HCT116 (cell line): ENCODE measurements around the gene MYH11. TPM values are rescaled to one million over a fixed set of nuclear protein-coding genes. Genes with fewer than 3 reads are reported as not detected.
A peak's percentile ranks its signal among the peaks of the same experiment; 100 is the strongest.

ENCODE experiments used
- ATAC-seq: fragments of 200-7000 bp; cut with Tn5 transposase; 2 replicates; pipeline ENCODE4 v1.9.1; 2020; ENCODE audit warnings: mild to moderate bottlenecking, moderate library complexity
- BruUV-seq: library from RNA; stranded (reverse); fragments of 400-500 nt; replicated peaks from 2 replicates; lab custom pipeline; 2021; lab: Mats Ljungman, UMichigan
- CTCF ChIA-PET: fragments of 300-600 bp; sonication (Branson Sonifier 250); formaldehyde crosslinking; loops from one replicate; lab custom pipeline; 2021; ENCODE audit warnings: antibody characterized with exemption; lab: Charles Lee
- POLR2A ChIA-PET: fragments of 300-600, 350-600 bp; sonication (Branson Sonifier 250); formaldehyde crosslinking; loops from one replicate; lab custom pipeline; 2021; ENCODE audit warnings: antibody characterized with exemption; lab: Charles Lee
- RAD21 ChIA-PET, 2 experiments: fragments of 300-600 bp; sonication (Branson Sonifier 250); formaldehyde crosslinking; loops; one replicate each; lab custom pipeline; 2023; ENCODE audit warnings: low total read pairs in 2 of 2; ENCODE audit not compliant: uncharacterized antibody in 2 of 2, unreplicated experiment in 2 of 2, low non-redundant PET in 1 of 2; lab: Charles Lee
- DNase-seq: peaks from one replicate; pipeline ENCODE4 v3.0.0-alpha.2; 2010; ENCODE audit warnings: low read depth, low spot score
- H2AFZ ChIP-seq: fragments of 200-600 bp; shearing (Covaris generic), sonication (generic); 2 replicates; pipeline ENCODE4 v1.6.1; 2017; ENCODE audit warnings: low read depth, mixed run types, mixed read lengths, antibody characterized with exemption, low read length; ENCODE audit not compliant: poor library complexity, severe bottlenecking
- H3K27ac ChIP-seq: 2 replicates; pipeline ENCODE4 v1.5.1; 2012; ENCODE audit warnings: low read depth, low read length
- H3K27me3 ChIP-seq: fragments of 200-600 bp; sonication (generic); 2 replicates; pipeline ENCODE4 v1.6.1; 2016; ENCODE audit warnings: mixed run types, low read length, mixed read lengths; ENCODE audit not compliant: insufficient read depth
- H3K36me3 ChIP-seq, 2 experiments: fragments of 200-500 bp in 1 of 2; fragments of 200-600 bp in 1 of 2; sonication (Bioruptor generic) in 1 of 2; sonication (generic) in 1 of 2; 2 replicates each; pipeline versions ENCODE4 v1.5.1 to v1.6.1; 2014 to 2016; ENCODE audit warnings: low read length in 2 of 2, inconsistent platforms in 1 of 2, mixed read lengths in 1 of 2, mixed run types in 1 of 2; ENCODE audit not compliant: insufficient read depth in 2 of 2, control insufficient read depth in 1 of 2
- H3K4me1 ChIP-seq, 2 experiments: fragments of 200-600 bp in 1 of 2; sonication (generic) in 1 of 2; 2 replicates each; pipeline versions ENCODE4 v1.5.1 to v1.6.1; 2012 to 2017; ENCODE audit warnings: low read length in 2 of 2, inconsistent platforms in 1 of 2, mild to moderate bottlenecking in 1 of 2, mixed read lengths in 1 of 2, mixed run types in 1 of 2, moderate library complexity in 1 of 2; ENCODE audit not compliant: insufficient read depth in 2 of 2, control insufficient read depth in 1 of 2
- H3K4me2 ChIP-seq: fragments of 200-600 bp; sonication (generic); 2 replicates; pipeline ENCODE4 v1.6.1; 2017; ENCODE audit warnings: mixed run types, low read length, mixed read lengths
- H3K4me3 ChIP-seq, 2 experiments: fragments of 200-600 bp in 1 of 2; sonication (generic) in 1 of 2; replicated peaks in 1 of 2; 2 replicates each; pipeline ENCODE4 v1.5.1; 2011 to 2016; ENCODE audit warnings: low read length in 2 of 2, control low read depth in 1 of 2, low read depth in 1 of 2, mild to moderate bottlenecking in 1 of 2, mixed read lengths in 1 of 2, mixed run types in 1 of 2
- H3K79me2 ChIP-seq: fragments of 200-600 bp; sonication (generic); 2 replicates; pipeline ENCODE4 v1.6.1; 2017; ENCODE audit warnings: mild to moderate bottlenecking, mixed run types, low read length, moderate library complexity, mixed read lengths; ENCODE audit not compliant: insufficient read depth
- H3K9ac ChIP-seq: fragments of 200-600 bp; sonication (generic); 2 replicates; pipeline ENCODE4 v1.6.1; 2016; ENCODE audit warnings: low read length, mixed read lengths
- H3K9me2 ChIP-seq: fragments of 200-600 bp; sonication (generic), shearing (Covaris generic); 2 replicates; pipeline ENCODE4 v1.6.1; 2017; ENCODE audit warnings: mixed run types, mild to moderate bottlenecking, moderate library complexity; ENCODE audit not compliant: insufficient read depth
- H3K9me3 ChIP-seq, 2 experiments: fragments of 200-500 bp in 1 of 2; fragments of 200-600 bp in 1 of 2; sonication (Bioruptor generic) in 1 of 2; sonication (generic) in 1 of 2; 2 replicates each; pipeline ENCODE4 v1.6.1; 2014 to 2017; ENCODE audit warnings: low read length in 2 of 2, mixed read lengths in 2 of 2, inconsistent platforms in 1 of 2, low read depth in 1 of 2, mild to moderate bottlenecking in 1 of 2, mixed run types in 1 of 2, moderate library complexity in 1 of 2; ENCODE audit not compliant: control insufficient read depth in 1 of 2, insufficient read depth in 1 of 2
- H4K20me1 ChIP-seq: fragments of 200-600 bp; sonication (generic), shearing (Covaris generic); 2 replicates; pipeline ENCODE4 v1.6.1; 2017; ENCODE audit warnings: mixed run types, mild to moderate bottlenecking, moderate library complexity; ENCODE audit not compliant: insufficient read depth
- CBX3 ChIP-seq: IDR thresholded peaks from 2 replicates; pipeline ENCODE4 v1.6.1; 2012; ENCODE audit warnings: low read depth
- CEBPB ChIP-seq: IDR thresholded peaks from 2 replicates; pipeline ENCODE4 v1.6.1; 2012; ENCODE audit warnings: low read depth
- CTCF ChIP-seq, 3 experiments: fragments of 200-600 bp in 1 of 3; sonication (generic) in 1 of 3; IDR thresholded peaks in 2 of 3; conservative IDR thresholded peaks in 1 of 3; 2 replicates each; pipeline ENCODE4 v1.5.1; 2012 to 2017; ENCODE audit warnings: low read depth in 2 of 3, low read length in 2 of 3, antibody characterized with exemption in 1 of 3, borderline replicate concordance in 1 of 3, control low read depth in 1 of 3, mild to moderate bottlenecking in 1 of 3, mixed read lengths in 1 of 3, mixed run types in 1 of 3, moderate library complexity in 1 of 3; ENCODE audit not compliant: insufficient read depth in 1 of 3
- EGR1 ChIP-seq: IDR thresholded peaks from 2 replicates; pipeline ENCODE4 v1.6.1; 2012; ENCODE audit warnings: low read depth
- MAX ChIP-seq: IDR thresholded peaks from 2 replicates; pipeline ENCODE4 v1.6.1; 2012
- RAD21 ChIP-seq: IDR thresholded peaks from 2 replicates; pipeline ENCODE4 v1.6.1; 2012; ENCODE audit warnings: low read depth, mild to moderate bottlenecking
- SP1 ChIP-seq: IDR thresholded peaks from 2 replicates; pipeline ENCODE4 v1.6.1; 2012; ENCODE audit warnings: low read depth
- TCF7L2 ChIP-seq: IDR thresholded peaks from 2 replicates; pipeline ENCODE4 v1.7.0; 2011; ENCODE audit warnings: borderline replicate concordance, inconsistent platforms; ENCODE audit not compliant: insufficient read depth, insufficient read length; ENCODE audit errors: extremely low read depth
- ZFX ChIP-seq: fragments of 450-650 bp; IDR thresholded peaks from 2 replicates; pipeline ENCODE4 v1.6.1; 2017
- ZNF274 ChIP-seq: fragments of 200-500 bp; sonication (Bioruptor generic); IDR thresholded peaks from 2 replicates; pipeline ENCODE4 v1.6.1; 2014; ENCODE audit warnings: mild to moderate bottlenecking, low read depth, low read length, inconsistent platforms
- intact Hi-C: fragments of 100-400 bp; cut with micrococcal nuclease; formaldehyde crosslinking; loops from 2 replicates; pipeline ENCODE4 v1.10.0; 2022
- total RNA-seq: library from RNA; stranded (reverse); gene quantifications from one replicate; pipeline ENCODE4 v1.2.1, GENCODE V29; 2021; ENCODE audit not compliant: unreplicated experiment

MYH11 gene
- total RNA-seq, 1 experiment from 2014 or later: 0.61 TPM

GRCh38 chr16:15777533-15778203, 79.2 kb downstream of the MYH11 start:
- H4K20me1 ChIP-seq: no peaks in the 10 kb centered on the region
- no peak overlapping the region for H3K4me2 ChIP-seq
- intact Hi-C loops: no loop called here
- no peaks in the 10 kb centered on the region for H3K9me2 ChIP-seq
- no peak overlapping the region for H3K27ac ChIP-seq
- H3K4me1 ChIP-seq: no peaks in the 10 kb centered on the region; a peak in 1 of 4 replicates
- no peaks in the 10 kb centered on the region for H3K9me3 ChIP-seq
- BruUV-seq: no TSS peak
- no peaks in the 10 kb centered on the region for H3K79me2 ChIP-seq
- DNase-seq: peak; percentile 60
- H3K27me3 ChIP-seq: no peaks in the 10 kb centered on the region
- ChIA-PET RAD21 (interaction anchor here (1.0 to 1.1 kb wide), 2 partner anchors 45 to 350 kb away, joined by 4 read pairs; no protein-coding TSS in a partner anchor), CTCF (interaction anchor here (0.8 to 2.9 kb wide), 7 partner anchors 11 to 418 kb away, joined by 3 to 38 read pairs (median 4); no protein-coding TSS in a partner anchor), POLR2A (interaction anchor here (0.8 to 1.1 kb wide), 2 partner anchors 44 to 111 kb away, joined by 3 read pairs; partner anchors contain the start of gene CEP20)
- H3K36me3 ChIP-seq: no peaks in the 10 kb centered on the region
- peak; percentile 94 for ATAC-seq
- no peak overlapping the region for H3K9ac ChIP-seq
- H2AFZ ChIP-seq: peak overlapping the region; percentile 80
- no peak overlapping the region for H3K4me3 ChIP-seq
- no peak for TF ChIP-seq ZNF274
- TF ChIP-seq EGR1: no peak
- no peak for TF ChIP-seq TCF7L2
- TF ChIP-seq MAX: peak; percentile 67; the same call in 1 of the 2 replicates
- TF ChIP-seq ZFX: no peak
- no peak for TF ChIP-seq SP1
- peak; percentile 88 for TF ChIP-seq RAD21
- TF ChIP-seq CTCF (IDR thresholded peaks at IDR 0.05 in 2 of 3, conservative IDR thresholded peaks at IDR 0.05 in 1 of 3; ENCODE audit: borderline replicate concordance in 1 of 3, insufficient read depth in 1 of 3, low read depth in 2 of 3, low read length in 2 of 3): peak; percentile 58 to 74 (median 65)
- TF ChIP-seq CBX3: no peak
- no peak for TF ChIP-seq CEBPB
